K562 (cell line): ENCODE data around the gene HOXB3. TPM values are rescaled to one million over a fixed set of nuclear protein-coding genes. Genes with fewer than 3 reads are reported as not detected.

Source experiments
- ATAC-seq: fragments of 200-7000 bp; cut with Tn5 transposase; 3 replicates; pipeline ENCODE4 v1.9.1; 2020; ENCODE audit warnings: moderate library complexity
- BruUV-seq: library from RNA; stranded (reverse); fragments of 400-500 nt; replicated peaks from 2 replicates; lab custom pipeline; 2021; lab: Mats Ljungman, UMichigan
- CTCF ChIA-PET: fragments of 300-600 bp; formaldehyde crosslinking; extraction: SDS; loops from one replicate; lab custom pipeline; 2021; ENCODE audit warnings: low intra/inter-chr PET ratio; lab: Yijun Ruan, JAX
- POLR2A ChIA-PET: fragments of 300-600, 350-650 bp; sonication (Branson Sonifier 250); formaldehyde crosslinking; extraction: SDS; loops from one replicate; lab custom pipeline; 2021; ENCODE audit warnings: antibody characterized with exemption, inconsistent platforms; lab: Yijun Ruan, JAX
- DNase-seq, 4 experiments: peaks; one replicate each; pipeline versions ENCODE4 v3.0.0 to v3.0.0-alpha.2; 2011 to 2018; ENCODE audit warnings: low spot score in 3 of 4, mixed read lengths in 3 of 4; ENCODE audit errors: extremely low read depth in 1 of 4
- FAIRE-seq: peaks from 2 replicates; lab custom pipeline; 2011; peaks lifted over from hg19 to GRCh38; lab: Jason Lieb, UNC
- H2AFZ ChIP-seq: 2 replicates; pipeline ENCODE4 v1.6.0; 2011; ENCODE audit warnings: low read depth, low read length, control low read depth, inconsistent platforms
- H3K27ac ChIP-seq: fragments of 200-600 bp; 3 replicates; pipeline ENCODE4 v1.8.0; 2011; ENCODE audit warnings: low read depth, mild to moderate bottlenecking, control low read depth, inconsistent platforms, low read length, moderate library complexity, mixed read lengths; ENCODE audit errors: extremely low read depth
- H3K27me3 ChIP-seq, 2 experiments: fragments of 300-600 bp in 1 of 2; 2 replicates in 1 of 2; 3 replicates in 1 of 2; pipeline versions ENCODE4 v1.6.0 to v1.8.0; 2011; ENCODE audit warnings: inconsistent platforms in 2 of 2, low read length in 2 of 2, mild to moderate bottlenecking in 1 of 2, mixed read lengths in 1 of 2, moderate library complexity in 1 of 2; ENCODE audit not compliant: control insufficient read depth in 2 of 2, insufficient read depth in 2 of 2
- H3K36me3 ChIP-seq: fragments of 300-600 bp; 3 replicates; pipeline ENCODE4 v1.8.0; 2011; ENCODE audit warnings: mild to moderate bottlenecking, low read length, inconsistent platforms; ENCODE audit not compliant: control insufficient read depth, insufficient read depth
- H3K4me1 ChIP-seq, 2 experiments: fragments of 200-600 bp in 1 of 2; replicated peaks in 1 of 2; 2 replicates in 1 of 2; 3 replicates in 1 of 2; pipeline versions ENCODE4 v1.5.1 to v1.8.0; 2011; ENCODE audit warnings: inconsistent platforms in 2 of 2, low read length in 2 of 2, mild to moderate bottlenecking in 1 of 2, mixed read lengths in 1 of 2, moderate library complexity in 1 of 2; ENCODE audit not compliant: control insufficient read depth in 2 of 2, insufficient read depth in 2 of 2
- H3K4me2 ChIP-seq: 2 replicates; pipeline ENCODE4 v1.6.1; 2011; ENCODE audit warnings: low read length, control low read depth, inconsistent platforms, mixed read lengths; ENCODE audit not compliant: insufficient read depth
- H3K4me3 ChIP-seq: fragments of 200-600 bp; sonication (generic), shearing (Covaris generic); 2 replicates; pipeline ENCODE4 v1.5.1; 2016; ENCODE audit warnings: control low read depth, inconsistent platforms
- H3K79me2 ChIP-seq: fragments of 200-600 bp; 3 replicates; pipeline ENCODE4 v1.8.0; 2011; ENCODE audit warnings: low read length, inconsistent platforms; ENCODE audit not compliant: control insufficient read depth, insufficient read depth
- H3K9ac ChIP-seq, 2 experiments: 2 replicates each; pipeline versions ENCODE4 v1.6.0 to v1.6.1; 2011; ENCODE audit warnings: low read depth in 2 of 2, low read length in 2 of 2, control low read depth in 1 of 2, inconsistent platforms in 1 of 2, mild to moderate bottlenecking in 1 of 2, mixed read lengths in 1 of 2; ENCODE audit not compliant: insufficient read depth in 1 of 2
- H3K9me1 ChIP-seq: one replicate; pipeline ENCODE4 v1.6.0; 2011; ENCODE audit warnings: inconsistent platforms, mild to moderate bottlenecking, low read length, moderate library complexity; ENCODE audit not compliant: control insufficient read depth, insufficient read depth
- H3K9me3 ChIP-seq: replicated peaks from 2 replicates; pipeline ENCODE4 v1.5.1; 2011; ENCODE audit warnings: low read depth, low read length, inconsistent platforms; ENCODE audit not compliant: control insufficient read depth, insufficient read depth
- H4K20me1 ChIP-seq: replicated peaks from 2 replicates; pipeline ENCODE4 v1.6.1; 2011; ENCODE audit warnings: low read length, inconsistent platforms, mixed read lengths; ENCODE audit not compliant: control insufficient read depth, insufficient read depth
- CXXC5 ChIP-seq: fragments of 250-450 bp; sonication (Bioruptor Pico); IDR thresholded peaks from 2 replicates; pipeline ENCODE4 v1.8.0; 2022; ENCODE audit warnings: inconsistent platforms, mild to moderate bottlenecking, moderate library complexity
- KDM1A ChIP-seq, 2 experiments: fragments of 450-650 bp; IDR thresholded peaks; 2 replicates each; pipeline ENCODE4 v1.6.1; 2016; ENCODE audit warnings: mild to moderate bottlenecking in 2 of 2
- MEIS2 ChIP-seq: fragments of 450-650 bp; IDR thresholded peaks from 2 replicates; pipeline ENCODE4 v1.6.1; 2014; ENCODE audit warnings: mild to moderate bottlenecking; ENCODE audit not compliant: partially characterized antibody
- MTF1 ChIP-seq: fragments of 250-450 bp; sonication (Bioruptor Pico); IDR thresholded peaks from 2 replicates; pipeline ENCODE4 v1.9.0; 2021; ENCODE audit warnings: moderate library complexity, mild to moderate bottlenecking, inconsistent platforms, borderline replicate concordance
- PBX2 ChIP-seq, 2 experiments: IDR thresholded peaks in 1 of 2; conservative IDR thresholded peaks in 1 of 2; 2 replicates each; pipeline ENCODE4 v1.6.1; 2016; ENCODE audit warnings: low read depth in 2 of 2, mild to moderate bottlenecking in 1 of 2, missing compliant biosample characterization in 1 of 2, missing genetic modification characterization in 1 of 2, moderate library complexity in 1 of 2
- PKNOX1 ChIP-seq: fragments of 450-650 bp; IDR thresholded peaks from 2 replicates; pipeline ENCODE4 v1.6.1; 2016
- RCOR1 ChIP-seq, 2 experiments: IDR thresholded peaks; 2 replicates each; pipeline ENCODE4 v1.6.1; 2012; ENCODE audit warnings: low read depth in 2 of 2, low read length in 2 of 2, borderline replicate concordance in 1 of 2, improper control_type of control experiment in 1 of 2
- TFAP4 ChIP-seq: sonication (generic); formaldehyde crosslinking; IDR thresholded peaks from 2 replicates; pipeline ENCODE4 v1.8.0; 2022; ENCODE audit warnings: missing genetic modification reagents, mild to moderate bottlenecking, moderate library complexity, borderline replicate concordance
- ZFX ChIP-seq: sonication (generic); formaldehyde crosslinking; IDR thresholded peaks from 2 replicates; pipeline ENCODE4 v1.8.0; 2022; ENCODE audit warnings: mild to moderate bottlenecking, missing genetic modification reagents, moderate library complexity
- ZNF311 ChIP-seq: fragments of 250-450 bp; sonication (Bioruptor Pico); IDR thresholded peaks from 2 replicates; pipeline ENCODE4 v1.4.0; 2020; ENCODE audit warnings: mild to moderate bottlenecking, moderate library complexity
- ZNF436 ChIP-seq: fragments of 250-450, 450-650 bp; sonication (Bioruptor Pico); formaldehyde crosslinking; IDR thresholded peaks from 2 replicates; pipeline ENCODE4 v1.7.0; 2020; ENCODE audit warnings: mild to moderate bottlenecking
- ZNF561 ChIP-seq: fragments of 450-650 bp; formaldehyde crosslinking; conservative IDR thresholded peaks from 2 replicates; pipeline ENCODE4 v1.4.0; 2020; ENCODE audit warnings: mild to moderate bottlenecking, moderate library complexity
- ZNF583 ChIP-seq: fragments of 250-450 bp; sonication (Bioruptor Pico); IDR thresholded peaks from 2 replicates; pipeline ENCODE4 v1.4.0; 2020
- WGBS: fragments of 100-300 bp; shearing (Covaris generic); methylation state at CpG from one replicate; pipeline ENCODE4 v1.1.6; 2016; ENCODE audit warnings: low coverage, mixed read lengths; ENCODE audit not compliant: insufficient coverage; ENCODE audit errors: missing lambda C conversion rate; 5-methylcytosine and 5-hydroxymethylcytosine counted together
- in situ Hi-C: fragments of 300-500 bp; cut with MboI; formaldehyde crosslinking; loops from 4 replicates; pipeline ENCODE4 v1.15.0; 2018; ENCODE audit warnings: inconsistent platforms, mixed read lengths
- intact Hi-C: fragments of 100-400 bp; cut with micrococcal nuclease; formaldehyde crosslinking; loops from 2 replicates; pipeline ENCODE4 v1.14.2; 2022
- polyA plus RNA-seq, 8 experiments: library from polyadenylated mRNA; depleted of rRNA in 4 of 8; stranded (reverse) in 5 of 8; unstranded in 3 of 8; fragments of >200 nt; fragmentation: Nextera tagmentation in 2 of 8; fragmentation: Illumina TruSeq in 1 of 8; extraction: Ambion mirVana in 2 of 8; extraction: Trizol in 1 of 8; gene quantifications; 2 replicates each; pipeline versions ENCODE4 v1.2.1 to v1.2.3, GENCODE V29; 2011 to 2014; ENCODE audit warnings: inconsistent platforms in 1 of 8, missing spikeins in 1 of 8
- total RNA-seq, 7 experiments: library from RNA; depleted of rRNA in 6 of 7; stranded (reverse); fragments of >200 nt in 6 of 7; fragmentation: Illumina TruSeq in 2 of 7; extraction: Trizol in 2 of 7; gene quantifications; 2 replicates each; pipeline versions ENCODE4 v1.2.1 to v1.2.3, GENCODE V29; 2011 to 2021; ENCODE audit warnings: low replicate concordance in 1 of 7

Gene HOXB3
- total and polyA plus RNA-seq, 9 of the 15 experiments (the other 6 are each of a cell fraction or from before 2014, with no cell fraction given): 2.4 to 41.3 (median 20.2) TPM

GRCh38 chr17:48571024-48571818 is 18.8 kb downstream of the HOXB3 start:
- POLR2A ChIA-PET: interaction anchor here (1.0 to 2.2 kb wide), 3 partner anchors 12 to 16 kb away, joined by 3 to 9 read pairs (median 6); no protein-coding TSS in a partner anchor
- TF ChIP-seq PBX2 (CRISPR knock-in tag; IDR thresholded peaks at IDR 0.05; ENCODE audit: low read depth) (no peak), PBX2 (tag; conservative IDR thresholded peaks at IDR 0.05; ENCODE audit: low read depth) (peak; percentile 85), CXXC5 (CRISPR knock-in tag) (peak; percentile 36), ZFX (peak; percentile 54), MTF1 (CRISPR knock-in tag) (no peak), ZNF436 (no peak), ZNF311 (CRISPR knock-in tag) (no peak), MEIS2 (peak; percentile 92), PKNOX1 (peak; percentile 51; the same call in 1 of the 2 replicates), ZNF561 (CRISPR knock-in tag) (no peak), RCOR1 (IDR thresholded peaks at IDR 0.05; ENCODE audit: borderline replicate concordance in 1 of 2, low read depth in 2 of 2, low read length in 2 of 2) (0 out of 4 replicates have a peak, but pooled peaks of 1 of the 2 experiments have one; percentile 42), TFAP4 (CRISPR knock-in tag) (0 out of 2 replicates have a peak, but pooled peaks have one; percentile 23), KDM1A (IDR thresholded peaks at IDR 0.05) (peak; percentile 40; a peak in 2 of 4 replicates), ZNF583 (no peak)

More at GRCh38 chr17:48571024-48571818, 18.8 kb downstream of the HOXB3 start:
- H3K9me3 ChIP-seq: no peaks in the 10 kb centered on the region
- ATAC-seq (peak; percentile 4; the same call in 2 of the 3 replicates), FAIRE-seq (peak; percentile 85), DNase-seq (peak in 1 of 4 experiments; percentile 38)
- H3K4me3 ChIP-seq: peak overlapping the region; percentile 14; the same call in 1 of the 2 replicates
- no peaks in the 10 kb centered on the region for H3K9me1 ChIP-seq
- BruUV-seq: no TSS peak
- peaks cover 46 to 66% of the 10 kb centered on the region in 2 experiments for H3K4me1 ChIP-seq
- H4K20me1 ChIP-seq: no peaks in the 10 kb centered on the region; the same call in 1 of the 2 replicates
- in situ Hi-C loops: no loop called here
- intact Hi-C loops: no loop called here
- peak overlapping the region; percentile 44 for H3K27ac ChIP-seq
- H3K36me3 ChIP-seq: peaks cover 94% of the 10 kb centered on the region
- peaks cover 99% of the 10 kb centered on the region for H3K79me2 ChIP-seq
- WGBS: 17% methylated on average over 26 of the region's 26 CpGs
- peak overlapping the region; percentile 59; the same call in 1 of the 2 replicates for H3K4me2 ChIP-seq
- peak overlapping the region; percentile 1; the same call in 1 of the 2 replicates for H2AFZ ChIP-seq
- peak overlapping the region; percentile 24 to 81 for H3K9ac ChIP-seq
- no peaks in the 10 kb centered on the region for H3K27me3 ChIP-seq
- CTCF ChIA-PET: interaction anchor here (0.6 to 0.7 kb wide), 2 partner anchors 241 to 314 kb away, joined by 3 read pairs; no protein-coding TSS in a partner anchor
